Stimulated activated CD4-positive, alpha-beta T cell treated with anti-CD3 and anti-CD28 coated beads, Interleukin-2, amount 100 ng/mL, for 4 hours (primary cell): ENCODE measurements around the gene USP5.
"Not testable (repeated sequence)": the region's sequence is repeated elsewhere in the genome, so short reads cannot be mapped to it uniquely, and the experiment has no call there.

Experiments
- DNase-seq: peaks from one replicate; pipeline ENCODE4 v3.0.0-alpha.2; 2020; ENCODE audit warnings: low read depth

The USP5 gene

DNA sequence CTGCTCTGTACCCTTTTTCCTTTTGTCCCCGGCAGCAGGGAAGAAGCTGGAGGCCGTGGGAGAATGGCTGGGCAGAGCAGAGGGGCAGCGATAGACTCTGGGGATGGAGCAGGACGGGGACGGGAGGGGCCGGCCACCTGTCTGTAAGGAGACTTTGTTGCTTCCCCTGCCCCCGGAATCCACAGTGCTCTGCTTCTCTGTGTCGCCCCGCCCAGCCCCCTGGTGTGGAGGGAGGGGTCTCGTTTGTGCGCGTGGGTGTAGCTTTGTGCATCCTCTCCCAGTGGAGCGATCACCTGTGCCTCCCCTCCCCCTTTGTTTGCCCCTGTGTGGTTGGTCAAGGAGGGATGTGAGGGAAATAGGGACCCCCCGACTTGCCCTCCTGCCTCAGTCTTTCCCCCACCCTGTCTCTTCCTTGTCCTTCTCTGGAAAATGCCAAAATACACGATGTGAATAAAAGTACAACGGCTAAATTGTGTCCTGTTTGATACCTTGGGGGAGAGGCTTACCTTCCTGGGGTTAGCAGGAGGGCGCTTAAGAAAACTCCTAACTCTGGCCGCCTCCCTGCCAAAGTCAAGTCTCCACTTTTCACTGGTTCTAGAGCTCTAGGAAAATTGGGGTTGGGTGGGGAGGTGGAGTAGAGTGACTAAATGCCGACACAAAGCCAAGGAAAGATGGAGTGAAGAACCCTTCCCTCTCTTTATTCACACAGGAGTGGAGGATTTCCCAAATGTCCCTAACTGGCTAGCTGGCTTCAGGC lies 14.4 kb downstream of the USP5 start:
- DNase-seq, result no peak

DNA sequence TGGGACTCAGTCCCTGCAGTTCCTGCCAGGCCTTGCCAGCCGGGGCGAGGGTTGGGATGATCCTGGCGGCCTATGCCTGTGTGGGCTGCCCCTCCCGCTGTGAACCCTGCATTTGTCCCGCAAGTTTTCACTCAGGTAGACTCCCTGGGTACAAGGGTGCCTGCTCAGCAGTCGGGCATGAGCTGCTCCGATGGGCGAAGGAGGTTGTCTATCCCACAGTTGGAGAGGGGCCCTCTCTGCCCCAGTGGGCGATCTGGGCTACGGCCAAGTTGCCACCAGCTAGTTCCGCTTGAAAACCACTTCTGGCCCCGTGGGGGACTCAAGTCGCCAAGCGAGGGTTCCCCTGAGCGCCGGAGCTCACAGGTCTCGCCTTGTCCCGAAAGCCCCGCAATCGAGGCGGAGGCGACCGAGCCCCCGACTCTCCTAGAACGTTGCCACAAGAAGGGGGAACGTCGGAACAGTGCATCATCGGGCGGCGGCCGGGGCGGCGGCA lies 15.0 kb downstream of the USP5 start:
- no peak for DNase-seq

DNA sequence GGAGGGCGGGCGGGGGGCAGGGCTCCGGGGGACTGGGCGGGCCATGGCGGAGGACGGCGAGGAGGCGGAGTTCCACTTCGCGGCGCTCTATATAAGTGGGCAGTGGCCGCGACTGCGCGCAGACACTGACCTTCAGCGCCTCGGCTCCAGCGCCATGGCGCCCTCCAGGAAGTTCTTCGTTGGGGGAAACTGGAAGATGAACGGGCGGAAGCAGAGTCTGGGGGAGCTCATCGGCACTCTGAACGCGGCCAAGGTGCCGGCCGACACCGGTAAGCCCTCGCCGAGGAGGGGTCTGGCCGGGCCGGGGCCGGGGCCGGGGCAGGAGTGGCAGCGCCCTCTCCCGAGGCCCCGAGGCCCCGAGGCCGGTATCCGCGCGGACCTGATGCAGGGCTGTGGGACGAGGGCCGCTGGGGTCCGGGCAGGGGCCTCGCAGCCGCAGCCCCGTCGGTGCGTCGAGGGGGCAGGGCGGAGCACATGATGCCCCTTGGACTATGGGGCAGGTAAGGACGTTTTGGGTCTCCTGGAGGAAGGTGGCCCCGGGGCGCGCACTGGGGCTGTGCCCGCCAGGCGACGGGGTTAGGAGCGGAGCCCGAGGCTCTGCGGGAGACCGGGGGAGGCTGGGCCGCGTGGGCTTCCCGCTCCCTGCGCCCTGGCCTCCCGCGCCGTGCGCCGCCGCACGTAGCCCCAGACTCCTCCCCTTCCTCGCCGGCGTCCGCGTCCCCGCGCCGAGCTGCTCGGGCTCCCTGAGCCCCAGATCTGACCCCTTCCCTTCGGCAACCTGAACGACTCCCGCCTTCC lies 15.7 kb downstream of the USP5 start, which contains the start of gene TPI1:
TSS of gene TPI1 (plus strand) at position 119 of the 798 bp plus-strand sequence. CDS start at position 155, 36 bp downstream.
- peak; percentile 71 for DNase-seq

DNA sequence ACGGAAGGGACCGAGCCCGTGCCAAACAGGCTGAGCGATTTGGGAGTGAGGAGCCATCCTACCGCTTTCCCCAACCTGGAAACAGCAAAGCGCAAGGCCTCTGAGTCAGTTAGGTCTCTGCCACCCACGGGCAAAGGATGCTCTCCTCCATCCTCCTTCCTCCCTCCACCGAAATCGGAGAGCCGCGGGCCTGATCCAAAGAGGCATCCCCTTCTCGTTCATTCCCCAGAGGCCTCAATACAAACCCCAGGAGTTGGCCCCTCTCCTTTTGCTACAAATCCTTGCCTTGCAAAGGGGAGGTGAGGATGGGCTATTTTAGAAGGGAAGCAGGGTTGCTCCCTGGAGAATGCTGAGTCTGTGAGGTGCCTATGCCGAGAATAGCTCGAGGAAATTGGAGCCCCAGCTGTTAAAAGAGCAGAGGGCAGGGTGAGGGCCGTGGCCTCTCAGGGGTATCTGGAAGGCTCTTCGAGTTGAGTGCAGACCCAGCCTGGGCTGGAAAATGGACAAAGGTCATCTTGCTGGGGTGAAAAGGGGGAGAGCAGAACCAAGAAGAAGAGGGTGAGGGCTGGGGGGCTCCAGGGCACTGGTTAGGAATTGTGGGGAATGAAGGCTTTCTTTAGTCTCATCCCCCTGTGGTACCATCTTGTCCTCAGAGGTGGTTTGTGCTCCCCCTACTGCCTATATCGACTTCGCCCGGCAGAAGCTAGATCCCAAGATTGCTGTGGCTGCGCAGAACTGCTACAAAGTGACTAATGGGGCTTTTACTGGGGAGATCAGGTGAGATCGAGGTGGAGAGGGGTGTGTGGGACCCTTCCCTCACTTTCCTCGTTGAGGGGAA lies 16.5 kb downstream of the USP5 start:
- DNase-seq, result no peak

DNA sequence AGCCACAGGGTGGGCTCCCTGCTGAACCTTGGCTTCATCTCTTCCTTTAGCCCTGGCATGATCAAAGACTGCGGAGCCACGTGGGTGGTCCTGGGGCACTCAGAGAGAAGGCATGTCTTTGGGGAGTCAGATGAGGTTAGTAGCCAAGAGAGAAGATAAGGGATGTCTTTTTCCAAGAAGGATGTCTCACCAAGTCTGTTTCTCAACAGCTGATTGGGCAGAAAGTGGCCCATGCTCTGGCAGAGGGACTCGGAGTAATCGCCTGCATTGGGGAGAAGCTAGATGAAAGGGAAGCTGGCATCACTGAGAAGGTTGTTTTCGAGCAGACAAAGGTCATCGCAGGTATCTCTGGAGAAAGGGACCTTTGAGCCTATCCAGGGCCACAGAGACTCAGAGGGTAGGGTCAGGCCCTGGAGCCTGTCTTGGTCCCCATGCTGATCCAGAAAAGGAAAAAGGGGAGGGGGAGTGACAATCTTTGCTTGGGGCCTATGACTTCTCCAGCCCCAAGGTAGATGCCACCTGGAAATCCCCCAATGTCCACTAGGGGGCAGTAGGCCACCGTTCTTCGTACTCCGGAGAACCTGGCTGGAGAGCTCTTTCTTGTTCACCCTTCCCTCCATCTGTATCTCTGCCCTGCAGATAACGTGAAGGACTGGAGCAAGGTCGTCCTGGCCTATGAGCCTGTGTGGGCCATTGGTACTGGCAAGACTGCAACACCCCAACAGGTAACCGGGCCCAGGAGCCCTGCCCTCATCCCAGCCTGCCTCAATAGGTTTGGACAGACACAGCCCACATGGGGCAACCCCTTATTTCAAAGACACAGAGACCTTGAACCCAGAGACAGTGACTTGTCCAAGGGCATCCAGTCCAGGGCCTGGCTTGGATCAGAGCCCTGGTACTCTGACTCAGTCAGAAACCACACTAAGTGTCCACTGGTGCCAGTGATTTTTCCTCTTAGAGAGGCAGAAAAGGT lies 17.4 kb downstream of the USP5 start:
- peak; percentile 78 for DNase-seq

DNA sequence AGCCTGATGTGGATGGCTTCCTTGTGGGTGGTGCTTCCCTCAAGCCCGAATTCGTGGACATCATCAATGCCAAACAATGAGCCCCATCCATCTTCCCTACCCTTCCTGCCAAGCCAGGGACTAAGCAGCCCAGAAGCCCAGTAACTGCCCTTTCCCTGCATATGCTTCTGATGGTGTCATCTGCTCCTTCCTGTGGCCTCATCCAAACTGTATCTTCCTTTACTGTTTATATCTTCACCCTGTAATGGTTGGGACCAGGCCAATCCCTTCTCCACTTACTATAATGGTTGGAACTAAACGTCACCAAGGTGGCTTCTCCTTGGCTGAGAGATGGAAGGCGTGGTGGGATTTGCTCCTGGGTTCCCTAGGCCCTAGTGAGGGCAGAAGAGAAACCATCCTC lies 18.4 kb downstream of the USP5 start:
- not testable (repeated sequence) for DNase-seq

DNA sequence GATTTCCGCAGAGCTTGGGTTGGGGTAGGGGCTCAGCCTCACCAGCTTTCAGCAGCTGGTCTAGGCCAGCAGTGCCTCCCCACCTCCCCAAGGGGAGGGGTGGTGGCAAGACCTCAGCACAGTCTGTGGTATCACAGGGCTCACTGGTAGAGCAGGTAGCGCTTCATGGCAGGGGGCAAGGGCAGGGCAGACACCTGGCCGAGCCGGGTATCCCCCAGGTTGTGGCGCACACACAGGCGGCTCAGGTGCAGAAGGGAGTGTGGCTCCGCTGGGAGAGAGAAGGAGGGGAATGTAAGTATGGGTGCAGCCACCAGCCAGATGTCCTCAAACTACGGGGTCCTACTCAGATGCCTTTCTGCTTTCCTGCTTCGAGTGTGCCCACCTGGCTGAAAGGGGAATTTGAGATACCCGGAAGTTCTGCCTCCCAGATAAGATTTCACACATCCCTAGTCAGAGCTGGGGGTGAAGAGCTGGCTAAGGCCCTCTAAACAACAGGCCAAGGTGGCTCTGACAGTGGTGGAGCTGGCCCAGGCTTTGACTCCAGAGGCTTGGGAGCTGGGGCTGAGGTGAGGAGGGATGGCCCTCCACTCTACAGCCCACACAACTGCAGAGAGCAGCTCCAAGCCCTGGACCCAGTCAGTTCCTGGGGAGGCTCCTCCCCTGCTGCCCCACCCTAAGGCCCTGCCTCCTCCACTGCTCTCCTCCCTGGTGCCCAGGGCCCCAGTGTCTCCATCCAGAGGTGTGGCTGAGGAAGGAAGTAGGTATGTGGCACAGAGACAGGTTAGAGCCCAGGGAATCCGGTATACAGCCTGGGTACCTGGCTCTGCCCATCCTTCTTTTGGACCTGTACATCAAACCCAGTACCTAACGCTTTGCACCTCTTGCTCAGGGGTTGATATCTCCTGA lies 19.4 kb downstream of the USP5 start:
- DNase-seq, result no peak

DNA sequence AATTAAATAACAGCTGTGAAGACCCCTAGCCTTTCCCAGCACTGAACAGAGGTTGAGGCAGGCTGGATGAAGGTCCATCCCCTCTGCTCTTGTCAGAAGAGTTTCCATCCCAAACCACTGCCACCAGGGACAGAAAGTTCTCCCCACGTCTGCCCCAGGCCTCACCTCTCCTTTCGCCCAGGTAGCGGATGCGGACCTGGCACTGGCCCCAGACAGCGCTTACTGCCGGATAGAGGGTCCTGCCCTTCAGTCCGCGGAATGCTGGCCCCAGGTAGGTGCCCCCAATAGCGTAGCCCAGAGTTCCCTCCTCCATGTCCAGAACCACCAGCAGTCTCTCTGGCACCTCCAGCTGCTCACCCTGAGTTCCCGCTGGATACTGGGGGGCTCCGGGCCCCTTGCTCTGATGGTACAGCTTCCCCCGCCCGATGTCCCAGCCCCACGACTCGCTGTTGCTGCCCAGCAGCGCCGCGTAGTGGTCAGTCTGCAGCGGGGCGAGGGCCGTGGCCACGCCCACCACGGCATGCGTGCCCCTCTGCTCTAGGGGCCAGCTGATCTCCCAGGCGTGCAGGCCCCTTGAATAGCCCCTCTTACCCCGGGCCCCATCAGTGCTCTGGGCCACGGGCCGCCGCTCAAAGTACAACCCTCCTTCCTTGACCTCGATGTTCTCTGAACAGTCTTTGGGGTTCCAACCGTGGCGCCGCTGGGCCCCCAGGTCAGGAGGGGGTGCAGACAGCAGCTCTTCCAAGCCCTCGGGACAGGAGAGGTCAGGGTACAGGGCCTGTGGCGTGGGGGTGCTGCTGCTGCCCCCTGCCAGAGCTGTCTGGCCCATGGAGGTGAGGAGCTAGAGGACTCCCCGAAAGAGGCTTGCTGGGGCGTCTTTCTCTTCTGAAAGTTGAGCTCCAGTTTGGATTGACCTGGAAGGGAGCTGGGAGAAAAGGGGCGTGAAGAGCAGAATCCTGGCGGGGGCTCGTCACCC lies 20.4 kb downstream of the USP5 start:
- DNase-seq, result peak; percentile 70

DNA sequence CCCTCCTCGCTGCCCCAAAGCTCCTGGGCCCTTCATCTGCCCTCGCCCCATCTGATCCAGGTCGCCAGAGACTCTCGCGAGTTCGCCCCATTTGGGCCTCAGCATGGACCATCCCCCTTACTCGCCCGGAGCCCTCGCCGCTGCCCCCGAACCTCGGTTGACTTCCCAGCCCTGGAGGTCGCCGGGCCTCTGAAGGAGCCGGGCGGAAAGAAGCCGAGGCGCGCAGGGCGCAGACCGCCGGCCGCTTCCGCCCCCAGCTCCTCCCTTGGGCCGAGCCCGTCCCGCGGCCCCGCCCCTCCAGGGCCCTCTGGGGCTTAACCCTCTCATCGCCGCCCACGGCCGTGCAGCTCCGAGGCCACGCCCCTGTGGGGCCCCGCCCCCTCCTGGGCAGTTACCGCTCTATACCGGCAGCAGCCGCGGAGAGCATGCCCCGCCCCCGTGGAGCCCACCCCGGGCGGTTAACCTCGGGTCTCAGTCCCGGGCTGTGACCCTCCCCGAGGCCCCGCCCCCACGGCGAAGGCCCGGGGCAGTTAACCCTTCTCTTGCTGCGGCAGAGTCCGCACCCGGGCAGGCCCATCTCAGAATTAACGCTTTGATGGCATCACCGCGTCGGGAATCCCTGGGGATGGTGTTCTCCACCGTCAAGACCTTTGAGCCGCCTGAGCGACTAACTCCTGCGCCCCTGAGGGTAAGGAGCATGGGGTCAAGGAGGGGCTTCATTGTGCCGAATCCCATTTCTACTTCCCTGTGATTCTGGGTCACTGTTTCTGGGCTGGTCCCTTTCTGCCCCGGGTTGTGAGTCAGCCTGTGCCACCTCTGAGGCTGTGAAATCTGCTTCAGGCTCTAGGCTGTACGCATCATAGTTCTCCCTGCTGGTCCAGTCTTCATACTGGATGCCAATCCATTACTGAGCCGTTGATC lies 21.4 kb downstream of the USP5 start, which contains the start of gene SPSB2:
TSS of gene SPSB2 (minus strand) at position 210 of the 921 bp plus-strand sequence. CDS start 402 bp downstream, outside the sequence.
- peak; percentile 99 for DNase-seq

DNA sequence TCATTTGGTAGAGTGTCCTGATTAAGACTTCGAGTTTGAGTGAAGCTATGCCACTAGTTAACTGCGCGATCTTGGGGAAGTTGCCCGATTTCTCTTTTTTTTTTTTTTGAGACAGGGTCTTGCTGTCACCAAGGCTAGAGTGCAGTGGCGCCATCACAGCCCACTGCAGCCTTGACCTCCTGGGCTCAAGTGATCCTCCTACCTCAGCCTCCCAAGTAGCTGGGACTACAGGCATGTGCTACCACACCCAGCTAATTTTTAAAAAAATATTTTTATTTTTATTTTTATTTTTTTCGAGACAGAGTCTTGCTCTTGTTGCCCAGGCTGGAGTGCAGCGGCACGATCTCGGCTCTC lies 22.0 kb downstream of the USP5 start:
- not testable (repeated sequence) for DNase-seq

DNA sequence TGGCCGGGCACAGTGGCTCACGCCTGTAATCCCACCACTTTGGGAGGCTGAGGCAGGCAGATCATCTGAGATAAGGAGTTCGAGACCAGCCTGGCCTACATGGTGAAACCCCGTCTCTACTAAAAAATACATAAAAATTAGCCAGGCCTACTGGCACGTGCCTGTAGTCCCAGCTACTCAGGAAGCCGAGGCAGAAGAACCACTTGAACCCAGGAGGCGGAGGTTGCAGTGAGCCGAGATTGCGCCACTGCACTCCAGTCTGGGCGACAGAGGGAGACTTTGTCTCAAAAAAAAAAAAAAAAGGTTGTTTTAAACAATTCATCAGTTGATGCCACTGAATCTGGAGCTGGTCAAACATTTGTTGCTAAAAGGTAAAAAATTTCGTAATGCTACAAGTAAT lies 27.9 kb downstream of the USP5 start:
- DNase-seq, result not testable (repeated sequence)

DNA sequence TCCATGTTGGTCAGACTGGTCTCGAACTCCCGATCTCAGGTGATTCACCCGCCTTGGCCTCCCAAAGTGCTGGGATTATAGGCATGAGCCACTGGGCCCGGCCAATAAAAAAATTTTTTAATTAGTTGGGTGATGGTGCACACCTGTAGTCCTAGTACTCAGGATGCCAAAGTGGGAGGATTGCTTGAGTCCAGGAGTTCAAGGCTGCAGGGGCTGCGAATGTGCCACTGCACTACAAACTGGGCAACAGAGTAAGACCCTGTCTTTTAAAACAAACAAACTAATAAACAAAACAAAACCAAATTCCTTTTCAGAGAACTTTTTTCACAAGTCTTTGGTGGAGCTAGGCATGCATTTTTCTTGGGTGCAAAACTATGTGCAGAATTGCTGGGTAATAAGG lies 31.3 kb downstream of the USP5 start:
- DNase-seq, result no peak

DNA sequence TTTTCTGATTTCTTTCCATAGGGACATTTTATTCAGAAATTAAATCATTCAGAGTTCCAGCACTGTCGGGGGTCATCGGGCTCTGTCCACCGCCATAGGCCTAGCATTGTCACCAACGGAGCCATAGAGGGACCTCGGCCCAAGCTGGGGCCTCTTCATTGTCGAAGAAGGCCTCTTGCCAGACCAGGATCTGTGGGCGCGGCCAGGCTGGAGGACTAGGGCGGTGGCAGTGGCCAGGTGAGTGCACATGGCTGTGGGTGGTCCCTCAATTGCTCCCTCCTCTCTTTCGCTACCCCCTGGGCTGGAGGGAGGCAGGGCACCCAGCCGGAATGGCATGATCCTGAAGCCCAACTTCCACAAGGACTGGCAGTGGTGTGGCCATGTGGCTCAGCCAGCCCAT lies 31.7 kb downstream of the USP5 start:
- DNase-seq, result no peak

DNA sequence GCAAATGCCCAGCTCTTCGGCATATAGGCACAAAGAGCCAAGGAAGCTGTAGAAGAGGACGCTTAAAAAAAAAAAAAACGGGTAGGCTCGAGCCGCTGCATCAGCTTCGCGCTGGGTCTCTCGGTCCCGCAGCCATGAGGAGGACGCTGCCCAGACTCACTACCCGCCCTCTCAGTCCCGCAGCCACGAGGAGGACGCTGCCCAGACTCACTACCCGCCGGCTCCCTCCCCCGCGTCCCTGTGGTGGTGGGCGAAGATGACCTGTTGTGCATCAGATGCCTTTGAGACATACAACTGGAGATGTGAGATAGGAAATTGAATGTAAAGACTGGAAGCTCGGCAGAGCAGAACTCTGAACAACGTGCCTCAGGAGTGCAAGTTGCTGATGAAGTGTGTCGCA lies 32.6 kb downstream of the USP5 start:
- DNase-seq, result no peak

DNA sequence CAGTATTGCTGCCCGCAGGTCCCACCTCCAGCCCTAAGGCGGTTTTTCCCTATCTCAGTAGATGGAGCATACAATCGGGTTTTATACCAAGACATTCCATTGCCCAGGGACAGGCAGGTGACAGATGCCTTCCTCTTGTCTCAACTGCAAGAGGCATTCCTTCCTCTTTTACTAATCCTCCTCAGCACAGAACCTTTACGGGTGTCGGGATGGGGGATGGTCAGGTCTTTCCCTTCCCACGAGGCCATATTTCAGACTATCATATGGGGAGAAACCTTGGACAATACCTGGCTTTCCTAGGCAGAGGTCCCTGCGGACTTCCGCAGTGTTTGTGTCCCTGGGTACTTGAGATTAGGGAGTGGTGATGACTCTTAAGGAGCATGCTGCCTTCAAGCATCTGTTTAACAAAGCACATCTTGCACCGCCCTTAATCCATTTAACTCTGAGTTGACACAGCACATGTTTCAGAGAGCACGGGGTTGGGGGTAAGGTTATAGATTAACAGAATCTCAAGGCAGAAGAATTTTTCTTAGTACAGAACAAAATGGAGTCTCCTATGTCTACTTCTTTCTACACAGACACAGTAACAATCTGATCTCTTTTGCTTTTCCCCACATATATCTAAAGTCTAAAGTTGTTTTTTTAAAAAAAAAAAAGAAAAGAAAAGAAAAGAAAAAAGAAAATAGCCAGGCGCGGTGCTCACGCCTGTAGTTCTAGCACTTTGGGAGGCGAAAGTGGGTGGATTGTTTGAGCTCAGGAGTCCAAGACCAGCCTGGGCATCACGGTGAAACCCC lies 34.5 kb downstream of the USP5 start:
- DNase-seq, result not testable (repeated sequence)

DNA sequence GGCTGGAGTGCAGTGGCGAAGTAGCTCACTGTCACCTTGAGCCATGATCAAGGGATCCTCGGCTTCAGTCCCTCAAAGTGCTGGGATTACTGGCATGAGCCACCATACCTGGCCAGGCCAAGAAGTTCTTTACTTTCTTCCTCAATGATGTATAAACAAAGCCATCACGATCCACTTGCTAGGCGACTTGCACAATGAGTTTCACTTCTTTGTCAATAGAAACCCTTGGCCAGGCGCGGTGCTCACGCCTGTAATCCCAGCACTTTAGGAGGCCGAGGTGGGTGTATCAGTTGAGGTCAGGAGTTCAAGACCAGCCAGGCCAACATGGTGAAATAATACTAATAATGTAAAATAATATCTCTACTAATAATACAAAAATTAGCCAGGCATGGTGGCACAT lies 35.5 kb downstream of the USP5 start:
- DNase-seq, result no peak

DNA sequence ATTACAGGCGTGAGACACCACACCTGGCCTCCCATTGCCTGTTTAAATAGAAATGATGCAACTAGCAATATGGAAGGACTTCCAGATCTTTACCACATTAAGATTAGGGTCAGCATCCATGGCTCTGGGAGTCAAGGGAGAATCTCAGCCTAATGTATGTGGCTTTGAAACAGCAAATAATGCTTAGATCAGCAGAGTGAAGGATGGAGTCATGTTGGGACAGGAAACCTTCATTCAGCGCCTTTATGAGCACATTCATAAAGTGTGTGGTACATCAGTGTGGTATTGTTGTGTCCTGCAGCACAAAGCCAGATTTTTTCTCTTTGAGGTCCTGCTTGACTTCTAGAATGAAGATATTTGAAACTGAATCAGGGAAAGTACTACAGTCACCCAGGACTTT lies 36.4 kb downstream of the USP5 start:
- no peak for DNase-seq
